Medulla oblongata (tissue), 1 donor: Measurements from ENCODE around the gene ARL13B.
"Not testable (repeated sequence)": the region's sequence is repeated elsewhere in the genome, so short reads cannot be mapped to it uniquely, and the experiment has no call there.

ENCODE experiments used
- DNase-seq: peaks from one replicate; pipeline ENCODE4 v3.0.0-alpha.2; 2015; ENCODE audit errors: extremely low spot score

ARL13B gene

DNA sequence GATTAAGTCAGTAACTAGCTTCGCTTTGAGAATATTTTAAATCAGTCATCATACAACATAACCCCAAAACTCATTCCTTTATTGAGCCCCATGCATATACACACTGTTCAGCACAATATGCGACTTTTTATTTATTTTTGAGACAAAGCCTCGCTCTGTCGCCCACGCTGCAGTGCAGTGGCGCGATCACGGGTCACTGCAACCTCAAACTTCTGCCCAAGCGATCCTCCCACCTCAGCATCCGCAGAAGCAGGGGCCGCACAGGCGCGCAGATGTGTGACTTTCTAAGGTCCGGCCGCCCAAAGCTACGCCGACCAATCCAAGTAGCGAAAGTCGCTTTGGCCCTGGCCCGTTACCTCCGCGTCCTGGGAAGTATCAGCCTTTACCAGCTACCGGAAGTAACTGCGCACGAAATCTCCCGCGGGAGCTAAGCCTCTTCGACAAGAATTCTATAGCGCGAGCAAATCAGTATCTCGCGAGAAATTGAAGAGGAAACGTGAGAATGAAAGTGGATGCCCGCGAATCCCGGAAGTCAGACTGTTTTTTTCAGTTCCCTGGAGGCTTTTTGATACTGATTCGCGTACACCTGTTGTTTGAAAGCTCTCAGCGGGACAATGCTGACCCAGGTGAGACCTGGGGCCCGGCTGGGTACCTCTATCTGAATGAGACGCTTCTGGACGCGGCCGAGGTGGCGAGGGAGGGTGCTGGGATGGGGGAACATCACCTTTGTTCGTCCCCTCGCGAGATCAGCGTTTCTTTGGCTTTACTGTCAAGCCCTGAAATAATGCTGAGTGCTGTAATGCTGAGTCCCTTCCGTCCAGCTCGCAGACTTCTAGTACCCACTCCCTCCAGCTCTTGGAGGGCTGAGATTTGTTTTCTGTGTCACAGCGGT is 82.8 kb downstream of the ARL13B start, which contains the start of the genes DHFR2 and NSUN3:
TSS of gene DHFR2 (minus strand) at position 404 of the 892 bp plus-strand sequence. CDS start 1,405 bp downstream, outside the sequence.
TSS of gene NSUN3 (plus strand) at position 549 of the 892 bp plus-strand sequence. CDS start at position 615, 66 bp downstream.
- DNase-seq: peak; percentile 94

DNA sequence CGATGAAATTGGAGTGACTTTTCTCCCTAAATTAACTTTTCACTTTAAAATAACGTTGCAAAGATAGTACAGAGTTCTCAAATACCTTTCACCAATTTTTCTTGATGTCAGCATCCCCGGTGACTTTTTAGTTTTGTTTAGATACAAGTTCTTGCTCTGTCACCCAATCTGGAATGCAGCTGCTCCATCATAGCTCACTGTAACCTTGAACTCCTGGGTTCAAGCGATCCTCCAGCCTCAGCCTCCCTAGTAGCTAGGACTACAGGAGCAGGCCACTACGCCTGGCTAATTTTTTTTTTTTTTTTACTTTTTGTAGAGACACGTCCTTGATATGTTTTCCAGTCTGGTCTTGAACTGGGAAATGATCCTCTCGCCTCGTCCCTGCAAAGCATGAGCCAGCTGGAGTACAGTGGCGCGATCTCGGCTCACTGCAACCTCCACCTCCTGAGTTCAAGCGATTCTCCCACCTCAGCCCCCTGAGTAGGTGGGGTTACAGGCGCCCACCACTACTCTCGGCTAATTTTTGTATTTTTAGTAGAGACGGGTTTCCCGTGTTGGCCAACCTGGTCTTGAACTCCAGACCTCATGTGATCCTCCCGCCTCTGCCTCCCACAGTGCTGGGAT is 83.7 kb downstream of the ARL13B start:
- no peak for DNase-seq

DNA sequence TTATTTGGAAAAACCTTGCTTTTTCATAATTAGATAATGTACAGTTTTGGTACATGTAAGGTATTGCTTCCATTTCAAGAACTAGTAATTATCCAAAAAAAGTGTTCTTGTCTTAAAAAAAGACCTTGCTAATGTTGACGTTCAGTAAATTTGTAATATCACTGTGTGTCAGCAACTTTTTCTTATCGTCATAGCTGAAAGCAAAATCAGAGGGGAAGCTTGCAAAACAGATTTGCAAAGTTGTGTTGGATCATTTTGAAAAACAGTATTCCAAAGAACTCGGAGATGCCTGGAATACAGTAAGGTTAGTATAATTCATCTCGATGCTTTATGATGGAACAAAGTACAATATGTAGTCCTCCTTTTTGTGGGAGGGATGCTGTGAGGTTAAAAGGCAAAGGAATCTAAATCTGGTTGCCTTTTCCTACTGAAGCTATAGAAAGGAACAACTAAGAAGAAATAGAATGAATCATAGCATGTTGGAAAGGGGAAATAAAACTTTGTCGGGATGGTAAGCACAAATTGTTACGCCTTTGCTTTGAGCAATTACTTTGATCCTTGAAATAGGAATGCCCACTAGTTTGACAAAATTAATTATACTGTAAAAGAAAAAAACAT is 84.4 kb downstream of the ARL13B start:
- DNase-seq: no peak

DNA sequence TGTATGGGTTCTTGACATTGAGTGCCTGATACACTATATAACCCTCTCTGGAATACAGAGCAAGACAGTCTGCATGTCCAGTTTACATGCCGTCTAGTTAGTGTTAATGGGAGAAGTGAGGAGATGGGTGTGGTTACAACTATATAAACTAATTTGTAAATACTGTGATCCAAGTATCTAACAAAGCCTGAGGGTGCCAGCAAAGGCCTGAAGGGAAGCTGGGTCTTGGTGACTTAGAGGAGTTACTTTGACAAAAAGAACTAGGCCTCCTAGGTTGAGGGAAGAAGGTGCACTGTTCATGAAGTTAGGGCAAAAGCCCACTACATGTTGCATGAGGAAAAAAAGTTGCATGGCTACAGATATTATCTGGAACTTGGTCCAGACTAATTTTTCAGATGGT is 85.2 kb downstream of the ARL13B start:
- no peak for DNase-seq

DNA sequence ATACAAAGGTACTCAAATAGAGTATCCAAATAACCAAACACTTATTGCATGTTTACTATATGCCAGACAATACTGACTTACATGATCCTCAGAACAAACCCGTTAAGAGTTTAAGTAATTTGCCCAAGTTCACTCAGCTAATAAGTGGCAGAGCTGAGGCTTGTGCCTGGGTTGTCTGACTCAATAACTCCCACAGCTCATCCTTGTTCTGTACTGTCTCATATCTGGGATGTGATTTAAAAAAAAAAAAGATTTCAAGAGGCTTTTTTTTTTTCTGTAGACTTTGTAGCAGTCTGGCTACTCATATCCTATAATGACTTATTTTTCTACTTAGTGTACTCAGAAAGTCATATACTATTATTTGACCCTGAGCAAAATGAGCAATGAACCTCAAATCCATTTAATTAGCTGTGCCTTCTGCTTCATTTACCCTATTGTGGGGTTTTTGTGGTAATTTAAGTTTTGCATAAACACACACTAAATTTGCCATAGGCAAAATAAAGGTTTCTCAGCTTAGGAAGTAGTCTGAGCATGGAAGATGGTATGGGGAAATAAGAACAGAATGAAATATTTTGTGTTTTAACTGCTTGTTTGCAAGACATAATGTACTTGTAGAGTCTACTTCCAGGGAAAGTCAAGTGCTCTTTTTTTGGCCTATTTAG is 86.0 kb downstream of the ARL13B start:
- no peak for DNase-seq

DNA sequence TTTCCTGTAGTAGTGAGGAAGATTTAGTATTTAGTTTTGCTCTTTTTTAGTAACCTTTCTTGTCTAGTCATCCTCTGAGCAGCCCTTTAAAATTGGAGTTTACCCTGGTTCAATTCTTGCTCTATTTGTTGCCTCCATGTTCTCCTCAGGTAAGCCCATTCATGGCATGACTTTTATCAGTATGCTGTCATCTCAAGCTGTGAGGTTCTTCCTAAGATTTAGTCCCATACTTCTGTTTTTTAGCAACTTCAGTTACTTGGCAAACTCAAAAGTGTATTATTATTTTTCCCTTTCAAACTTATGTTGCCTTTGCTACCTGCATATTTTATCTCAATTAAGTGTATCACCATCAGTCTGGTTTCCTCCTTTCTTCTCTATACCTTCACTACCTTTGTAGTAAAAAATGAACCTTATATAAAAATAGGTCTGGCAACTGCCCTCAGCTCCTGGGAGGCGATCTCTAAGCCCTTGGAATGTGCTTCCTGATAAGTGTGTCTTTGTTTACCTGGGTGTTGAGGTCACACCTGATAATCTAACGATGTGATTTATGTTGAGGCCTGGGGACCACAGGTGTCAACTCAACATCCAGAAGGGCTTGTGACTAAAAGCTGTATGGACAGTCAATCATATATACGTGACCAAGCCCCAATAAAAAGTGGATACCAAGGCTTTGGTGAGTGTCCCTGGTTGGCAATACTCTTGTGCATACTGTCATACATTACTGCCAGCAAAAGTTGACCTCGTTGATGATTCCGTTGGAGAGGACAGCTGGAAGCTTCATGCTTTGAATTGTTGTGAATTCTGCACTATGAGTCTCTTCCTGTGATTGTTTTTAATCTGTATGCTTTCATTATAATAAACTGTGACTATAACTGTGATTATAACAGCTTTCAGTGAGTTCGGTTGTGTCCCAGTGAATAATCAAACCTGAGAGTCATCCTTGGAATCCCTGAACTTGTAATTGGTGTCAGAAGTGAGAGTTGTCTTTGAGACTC is 86.8 kb downstream of the ARL13B start:
- no peak for DNase-seq

DNA sequence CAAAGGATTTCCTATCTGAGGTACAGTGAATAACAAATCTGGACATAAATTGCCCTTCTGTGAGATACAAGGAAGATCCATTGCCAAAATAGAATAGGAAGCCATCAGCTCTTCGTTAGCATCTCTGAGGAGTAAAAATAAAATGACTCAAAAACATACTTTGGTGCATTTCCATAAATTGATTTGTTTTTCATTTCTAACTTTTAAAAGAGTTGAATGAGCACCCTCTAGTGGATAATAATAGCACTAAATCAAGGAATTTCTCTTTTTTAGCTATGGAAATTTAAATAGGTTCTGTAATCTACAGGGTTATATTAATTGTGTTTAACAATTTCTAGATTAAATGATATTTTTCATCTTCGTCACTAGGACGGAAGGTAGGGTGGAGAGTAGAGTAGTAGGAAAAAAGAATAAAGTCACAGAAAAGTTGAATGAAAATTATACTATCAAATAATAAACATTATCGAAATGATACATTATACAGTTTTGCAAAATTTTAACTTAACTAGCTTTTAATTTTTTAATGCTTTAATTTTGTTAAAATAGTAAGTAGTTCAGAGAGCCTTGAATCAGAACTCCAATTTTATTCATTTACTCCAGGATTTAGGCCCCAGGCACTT is 89.3 kb downstream of the ARL13B start:
- DNase-seq: peak; percentile 34

DNA sequence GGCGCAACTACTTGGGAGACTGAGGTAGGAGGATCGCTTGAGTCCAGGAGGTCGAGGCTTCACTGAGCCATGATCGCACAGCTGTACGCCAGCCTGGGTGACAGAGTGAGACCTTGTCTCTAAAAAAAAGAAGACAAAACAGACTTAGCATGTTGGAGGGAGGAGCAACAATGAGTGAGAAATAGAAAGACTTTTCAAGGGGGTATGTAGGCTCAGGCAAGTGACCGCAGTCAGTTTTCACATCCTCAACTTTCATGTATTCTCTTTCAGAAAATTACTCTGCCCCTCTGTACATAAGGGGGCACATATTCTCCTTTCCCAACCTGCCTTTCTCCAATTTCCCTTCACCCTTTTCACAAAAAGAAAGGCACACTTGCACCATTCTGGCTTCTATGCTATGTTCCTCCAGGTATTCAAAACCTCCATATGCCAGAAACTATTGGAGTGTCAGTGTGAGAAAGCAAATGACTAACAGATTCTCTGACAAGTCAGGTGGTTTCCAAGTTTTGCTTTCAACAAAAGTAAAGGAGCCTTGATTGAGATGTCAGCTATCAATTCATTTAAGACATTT is 90.5 kb downstream of the ARL13B start:
- no peak for DNase-seq

DNA sequence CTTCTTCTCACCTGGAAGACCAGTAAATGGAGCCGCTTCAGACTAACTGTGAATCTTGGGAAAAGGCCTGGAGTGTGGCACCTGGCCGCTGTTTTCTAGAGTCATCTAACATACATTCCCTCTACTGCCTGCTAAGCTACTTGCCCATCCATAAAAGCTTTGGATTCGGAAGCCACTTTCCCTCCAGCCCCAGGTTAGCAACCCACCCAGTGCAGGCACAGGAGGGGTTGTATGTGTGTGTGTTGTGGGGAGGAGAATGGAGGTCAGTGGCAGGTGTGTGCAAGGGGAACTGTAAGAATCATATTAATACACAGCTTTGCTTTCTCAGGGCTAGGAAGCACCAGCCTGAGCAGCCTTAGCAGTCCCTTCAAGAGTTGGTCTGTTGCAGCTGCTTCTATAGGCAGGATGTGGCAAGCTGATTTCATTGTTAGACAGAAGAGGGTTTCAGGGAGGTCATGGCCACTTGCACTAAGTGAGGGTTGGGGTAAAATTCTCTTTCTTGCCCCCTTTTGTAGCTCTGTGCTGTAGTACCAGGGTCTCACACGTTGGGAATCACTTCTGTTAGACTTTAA is 91.8 kb downstream of the ARL13B start:
- no peak for DNase-seq

DNA sequence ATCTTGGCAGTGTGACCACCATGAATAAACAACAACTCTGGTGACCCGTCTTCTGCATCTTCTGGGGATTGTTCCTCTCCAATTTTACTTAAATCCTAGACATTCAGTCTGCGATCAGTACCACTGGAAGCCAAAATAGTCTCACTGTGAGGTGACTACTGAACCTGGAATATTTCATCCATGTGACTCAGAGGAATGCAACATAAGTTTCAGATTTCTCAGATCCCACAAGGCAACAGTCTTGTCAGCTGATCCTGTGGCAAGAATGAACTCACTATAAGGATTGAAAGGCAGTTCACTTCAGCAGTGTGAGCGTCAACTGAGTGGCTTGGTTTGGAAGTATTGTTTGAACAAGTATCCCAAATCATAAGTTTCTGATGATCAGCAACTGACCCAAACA is 96.1 kb downstream of the ARL13B start:
- DNase-seq: no peak

DNA sequence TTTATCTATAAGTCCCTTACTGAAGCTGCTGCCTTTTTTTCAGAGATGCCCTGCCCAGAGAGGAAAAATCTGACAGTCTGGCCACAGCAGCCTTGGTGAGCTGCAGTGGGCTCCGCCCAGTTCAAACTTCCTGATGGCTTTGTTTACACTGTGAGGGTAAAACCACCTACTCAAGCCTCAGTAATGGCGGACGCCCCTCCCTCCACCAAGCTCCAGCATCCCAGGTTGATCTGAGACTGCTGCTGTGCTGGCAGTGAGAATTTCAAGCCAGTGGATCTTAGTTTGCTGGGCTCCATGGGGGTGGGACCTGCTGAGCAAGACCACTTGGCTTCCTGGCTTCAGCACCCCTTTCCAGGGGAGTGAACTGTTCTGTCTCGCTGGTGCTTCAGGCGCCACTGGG is 100.6 kb downstream of the ARL13B start:
- not testable (repeated sequence) for DNase-seq

DNA sequence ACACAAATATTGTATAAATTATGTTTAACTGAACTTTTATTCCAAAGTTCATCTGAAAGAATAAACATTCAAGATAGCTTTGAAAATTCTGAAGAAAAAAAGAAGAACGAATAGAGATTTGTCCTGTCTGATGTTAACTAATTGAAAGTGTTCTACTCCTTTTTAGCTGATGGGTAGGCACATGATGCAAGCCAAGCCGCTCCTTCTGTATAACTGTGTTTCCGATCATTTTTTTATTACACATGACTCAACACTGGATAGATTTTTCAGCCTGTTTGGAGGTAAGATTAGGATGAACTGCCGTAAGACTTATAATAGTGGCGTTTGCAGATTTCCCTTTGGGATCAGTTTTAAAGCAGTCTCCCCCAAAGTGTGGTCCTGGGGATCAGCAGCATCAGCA is 101.9 kb downstream of the ARL13B start:
- no peak for DNase-seq

DNA sequence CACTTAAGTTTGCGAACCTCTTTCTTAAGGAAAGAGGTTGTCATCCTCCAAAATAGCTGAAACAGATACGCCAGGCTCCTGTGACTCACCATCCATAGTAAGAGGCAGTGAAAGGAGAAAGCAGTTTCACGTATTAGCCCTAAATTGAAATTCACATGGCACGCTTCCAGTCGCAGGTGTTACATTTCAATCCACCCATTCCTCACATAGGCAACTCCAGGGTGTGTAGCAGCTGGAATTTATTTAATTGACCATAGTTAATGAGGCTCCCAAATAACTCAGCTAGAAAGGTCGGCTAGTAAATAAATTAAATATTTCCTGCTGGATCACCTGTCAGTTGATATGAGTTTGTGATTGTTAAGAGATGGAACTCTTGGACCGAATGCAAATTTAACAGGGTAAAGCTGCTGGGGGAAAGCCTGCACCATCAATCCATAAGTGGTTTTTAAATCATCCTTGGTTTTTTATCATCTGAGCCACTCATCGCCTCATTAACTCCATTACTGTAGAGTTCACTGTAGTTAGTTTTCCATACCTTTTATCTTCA is 102.5 kb downstream of the ARL13B start:
- no peak for DNase-seq

DNA sequence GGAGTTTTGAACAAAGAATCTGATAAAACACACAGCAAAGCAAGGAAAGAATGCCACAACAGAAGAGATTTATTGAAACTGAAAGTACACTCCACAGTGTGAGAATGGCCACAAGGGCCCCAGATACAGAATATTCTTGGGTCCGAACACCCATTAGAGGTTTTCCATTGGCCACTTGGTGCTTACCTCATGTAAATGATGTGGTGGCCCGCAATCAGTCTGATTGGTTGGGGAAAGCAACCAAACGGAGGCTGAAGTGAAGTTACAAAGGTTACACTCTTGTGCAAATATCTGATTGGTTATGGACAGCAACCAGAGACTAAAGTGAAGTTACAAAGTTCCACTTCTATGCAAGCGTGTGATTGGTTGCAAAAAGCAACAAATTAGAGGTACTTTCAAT is 103.3 kb downstream of the ARL13B start:
- no peak for DNase-seq

DNA sequence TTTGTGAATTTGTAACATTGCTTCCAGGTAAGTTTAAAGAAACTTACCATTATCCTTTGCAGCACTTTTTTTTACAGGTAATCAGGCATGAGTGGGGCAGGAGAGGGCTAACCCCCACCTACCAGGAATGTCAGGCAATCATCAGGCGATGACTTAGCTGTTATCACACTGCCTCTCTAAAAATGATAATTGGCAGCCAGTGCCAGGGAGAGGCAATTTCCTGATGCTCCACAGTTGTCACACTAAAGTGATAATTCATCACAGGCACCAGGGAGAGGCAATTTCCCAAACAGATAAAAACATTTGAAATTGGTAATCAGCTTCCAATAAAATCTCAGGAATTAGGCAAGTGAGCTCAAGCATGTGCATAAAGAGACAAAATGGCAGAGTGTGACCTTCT is 109.2 kb downstream of the ARL13B start:
- DNase-seq: no peak

DNA sequence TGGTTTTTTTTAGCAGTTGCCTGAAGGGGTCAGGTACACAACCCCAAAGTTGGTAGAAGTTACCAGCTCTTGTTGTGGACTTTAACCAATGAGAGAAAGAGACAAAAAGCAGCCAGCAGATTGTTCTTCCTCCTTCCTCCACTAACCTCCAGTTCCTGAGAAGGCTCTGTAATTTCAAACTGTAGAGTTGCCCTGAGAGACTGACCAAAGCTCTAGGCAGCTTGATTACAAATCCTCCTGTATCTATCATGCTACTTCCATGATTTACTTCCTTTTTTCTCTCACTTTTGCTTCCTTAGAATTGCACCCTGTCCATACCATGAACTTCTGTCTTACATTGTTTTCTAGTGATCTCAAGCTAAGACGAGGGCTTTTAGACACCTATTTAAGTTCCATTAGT is 112.1 kb downstream of the ARL13B start:
- no peak for DNase-seq

DNA sequence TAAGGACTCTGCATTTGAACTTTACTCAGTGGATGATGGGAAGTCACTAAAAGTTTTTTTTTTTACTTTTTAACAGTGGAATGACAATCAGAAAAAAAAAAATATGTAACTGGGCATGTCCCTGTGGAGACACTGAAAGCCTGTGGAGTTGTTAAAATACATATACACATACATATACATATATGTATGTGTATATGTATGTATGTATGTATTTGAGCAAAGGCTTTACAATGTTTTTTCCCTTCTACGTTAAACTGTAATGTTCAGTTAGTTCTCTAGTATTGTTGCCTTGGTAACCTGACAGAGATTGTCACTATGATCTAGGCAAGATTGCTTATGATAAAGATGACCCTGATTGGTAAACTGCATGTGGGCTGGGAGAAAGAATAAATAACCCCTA is 113.2 kb downstream of the ARL13B start:
- DNase-seq: no peak

DNA sequence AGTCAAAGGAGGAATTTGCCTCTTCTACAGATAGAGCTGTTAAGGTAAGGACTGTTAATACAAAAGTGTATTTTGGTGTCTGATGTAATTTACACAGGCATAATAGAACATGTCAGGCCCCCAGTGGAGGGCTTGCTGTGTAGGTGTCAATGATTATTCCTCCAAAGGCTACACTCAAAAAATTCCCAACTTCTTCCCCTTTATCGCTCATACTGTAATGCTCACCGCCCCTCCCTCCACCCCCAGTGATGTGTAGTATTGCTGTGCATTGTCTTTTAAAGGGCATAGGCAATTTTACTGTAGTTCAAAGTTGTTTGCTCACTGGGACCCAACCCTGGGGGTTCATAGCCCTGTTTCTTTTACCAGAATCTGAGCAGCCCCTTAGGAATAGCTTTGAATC is 115.2 kb downstream of the ARL13B start:
- DNase-seq: no peak

DNA sequence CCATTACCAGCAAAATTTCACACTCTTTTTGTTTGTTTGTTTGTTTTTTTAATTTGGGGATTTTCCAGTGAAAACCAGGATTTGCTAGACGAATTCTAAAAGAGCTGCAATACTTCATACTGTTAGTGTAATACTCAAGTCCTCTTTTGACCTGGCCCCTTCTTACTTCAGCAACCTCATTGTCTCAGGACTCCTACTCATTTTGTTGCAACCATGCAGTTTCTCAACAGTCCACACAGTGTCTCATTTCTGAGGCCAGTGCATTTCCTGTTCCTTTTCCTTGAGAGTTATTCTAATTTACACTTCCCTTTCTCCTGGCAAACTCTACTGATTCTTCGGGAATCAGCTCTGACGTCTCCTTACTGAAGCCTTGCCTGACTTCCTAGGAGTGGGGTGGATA is 118.5 kb downstream of the ARL13B start:
- no peak for DNase-seq
